Right lobe of liver (tissue), 4 donors: ENCODE data around the gene ANAPC15.

Experiments used
- CTCF ChIP-seq, 4 donors: fragments of 200-600 bp in 3 of 4; fragments of 450-650 bp in 1 of 4; IDR thresholded peaks; one replicate each; pipeline versions ENCODE4 v1.5.1 to v1.8.0; 2016 to 2022; ENCODE audit warnings: antibody characterized with exemption in 4 of 4, mild to moderate bottlenecking in 2 of 4
- POLR2A ChIP-seq: fragments of 450-650 bp; IDR thresholded peaks from one replicate; pipeline ENCODE4 v1.6.1; 2017; ENCODE audit warnings: antibody characterized with exemption, mild to moderate bottlenecking
- donor health status: DM: no; HTN: no; CAD: no.
- donor health status: DM: no; HTN: no; CAD: no.
- donor health status: DM: no; HTN: yes; CAD: no.

GRCh38 chr11:72075109-72075508, 37.4 kb downstream of the ANAPC15 start:
- TF ChIP-seq CTCF (IDR thresholded peaks at IDR 0.05) = peak in 1 of 4 donors; percentile 4
- no peak for TF ChIP-seq POLR2A
